Measurements from ENCODE around the gene VAV3. TPM values are rescaled to one million over a fixed set of nuclear protein-coding genes. Genes with fewer than 3 reads are reported as not detected.

Gene VAV3
- total and polyA plus RNA-seq, 2 of the 13 experiments (the other 11 are each of a cell fraction or from before 2014, with no cell fraction given): 15.9 to 29.8 TPM

GRCh38 chr1:107950464-107950863 lies 14.5 kb downstream of the VAV3 start:
- ATAC-seq: no peak
- intact Hi-C loops (cut with micrococcal nuclease; ENCODE audit: unreplicated experiment) (no loop called here), in situ Hi-C loops (cut with HindIII; ENCODE audit: extremely low pct_ligation_motif_present, low pct_unique_long_range_greater_than_20kb) (no loop called here)
- Histone ChIP-seq H3K4me2 (ENCODE audit: low read depth, low read length) (no peak overlapping the region), H3K27me3 (ENCODE audit: control insufficient read depth in 1 of 2, insufficient read depth in 2 of 2, low read length in 2 of 2) (no peaks in the 10 kb centered on the region), H3K9ac (ENCODE audit: insufficient read depth, low read depth, low read length) (no peak overlapping the region), H3K4me1 (ENCODE audit: insufficient read depth, low read length) (no peaks in the 10 kb centered on the region), H4K20me1 (ENCODE audit: insufficient read depth, low read length) (no peaks in the 10 kb centered on the region), H3K79me2 (ENCODE audit: insufficient read depth, low read length) (no peaks in the 10 kb centered on the region), H2AFZ (ENCODE audit: low read length) (no peak overlapping the region), H3K36me3 (replicated peaks in 1 of 2; ENCODE audit: control insufficient read depth in 1 of 2, insufficient read depth in 2 of 2, low read length in 2 of 2) (no peaks in the 10 kb centered on the region), H3K4me3 (replicated peaks in 1 of 3; ENCODE audit: insufficient read depth in 1 of 3, low read depth in 2 of 3, low read length in 3 of 3) (no peak overlapping the region), H3K27ac (ENCODE audit: extremely low read length, insufficient read depth, low read length) (no peak overlapping the region), H3K9me3 (ENCODE audit: low read length) (no peaks in the 10 kb centered on the region)
- TF ChIP-seq ZNF609 (CRISPR knock-in tag; IDR thresholded peaks at IDR 0.05; ENCODE audit: borderline replicate concordance): no peak
- TF ChIP-seq ZNF318 (CRISPR knock-in tag; IDR thresholded peaks at IDR 0.05): no peak
- no peak for TF ChIP-seq NR2C2 (CRISPR knock-in tag; IDR thresholded peaks at IDR 0.05; ENCODE audit: borderline replicate concordance)
- TF ChIP-seq NCOA2 (CRISPR knock-in tag; IDR thresholded peaks at IDR 0.05): no peak
- TF ChIP-seq ZNF546 (CRISPR knock-in tag; conservative IDR thresholded peaks at IDR 0.05): no peak
- TF ChIP-seq KMT2A (CRISPR knock-in tag; IDR thresholded peaks at IDR 0.05): no peak
- TF ChIP-seq ZNF333 (CRISPR knock-in tag; IDR thresholded peaks at IDR 0.05; ENCODE audit: borderline replicate concordance): no peak
- no TSS peak for BruUV-seq (replicated peaks)
- POLR2A ChIA-PET: no interaction called here
- no peak for DNase-seq (ENCODE audit: low spot score)
- 2% methylated on average over 3 of the region's 3 CpGs for WGBS (ENCODE audit: low lambda C conversion rate)
- FAIRE-seq: no peak
- CTCF ChIA-PET (ENCODE audit: low intra/inter-chr PET ratio, low total read pairs): no interaction called here
